Left renal pelvis (tissue), 4 donors: ENCODE results near the gene RBP3. TPM values are rescaled to one million over a fixed set of nuclear protein-coding genes. Genes with fewer than 3 reads are reported as not detected.

Experiments
- DNase-seq, 4 donors: peaks; one replicate each; pipeline ENCODE4 v3.0.0-alpha.2; 2013; ENCODE audit warnings: low read depth in 4 of 4, low spot score in 3 of 4
- polyA plus RNA-seq, 4 donors: library from polyadenylated mRNA; unstranded; fragments of 120-200 nt; gene quantifications; one replicate each; pipeline ENCODE4 v1.2.1, GENCODE V29; 2013; ENCODE audit not compliant: insufficient read length in 4 of 4

RBP3 gene
- polyA plus RNA-seq: under 1 TPM; 0.04 to 0.11 (median 0.08) TPM

DNA sequence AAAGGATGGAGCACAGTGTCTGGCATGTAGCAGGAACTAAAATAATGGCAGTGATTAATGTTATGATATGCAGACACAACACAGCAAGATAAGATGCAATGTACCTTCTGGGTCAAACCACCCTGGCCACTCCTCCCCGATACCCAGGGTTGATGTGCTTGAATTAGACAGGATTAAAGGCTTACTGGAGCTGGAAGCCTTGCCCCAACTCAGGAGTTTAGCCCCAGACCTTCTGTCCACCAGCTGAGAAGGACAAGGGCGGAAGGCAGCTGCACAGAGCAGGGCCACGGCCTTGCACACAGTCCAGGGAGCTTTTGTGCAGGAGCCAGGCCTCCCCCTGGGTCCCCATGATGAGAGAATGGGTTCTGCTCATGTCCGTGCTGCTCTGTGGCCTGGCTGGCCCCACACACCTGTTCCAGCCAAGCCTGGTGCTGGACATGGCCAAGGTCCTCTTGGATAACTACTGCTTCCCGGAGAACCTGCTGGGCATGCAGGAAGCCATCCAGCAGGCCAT is at the start of gene RBP3:
Gene RBP3, plus strand, starts transcription at position 226 of the 514 bp plus-strand sequence. Its CDS starts 122 bp downstream, at position 348.
- no peak for DNase-seq

DNA sequence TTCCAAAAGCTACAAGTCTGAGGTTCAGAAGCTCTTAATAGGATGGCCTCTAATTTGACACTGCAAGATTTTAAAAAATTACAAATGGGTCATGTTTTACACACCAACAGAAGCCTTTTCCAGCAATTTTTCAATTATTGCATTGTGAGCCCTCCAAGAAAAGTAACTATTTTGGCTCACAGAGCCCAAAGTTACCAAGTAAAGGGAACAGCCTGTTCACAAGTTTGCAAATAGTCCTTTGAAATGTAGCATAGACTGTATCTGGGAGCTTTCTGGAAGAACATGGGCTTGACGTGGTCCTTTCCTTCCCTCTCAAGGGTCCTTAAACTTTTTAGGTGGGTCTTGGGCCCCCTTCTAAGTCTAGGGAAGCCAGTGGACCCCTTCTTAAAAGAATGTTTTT is 49.4 kb upstream of the RBP3 start:
- DNase-seq: no peak

DNA sequence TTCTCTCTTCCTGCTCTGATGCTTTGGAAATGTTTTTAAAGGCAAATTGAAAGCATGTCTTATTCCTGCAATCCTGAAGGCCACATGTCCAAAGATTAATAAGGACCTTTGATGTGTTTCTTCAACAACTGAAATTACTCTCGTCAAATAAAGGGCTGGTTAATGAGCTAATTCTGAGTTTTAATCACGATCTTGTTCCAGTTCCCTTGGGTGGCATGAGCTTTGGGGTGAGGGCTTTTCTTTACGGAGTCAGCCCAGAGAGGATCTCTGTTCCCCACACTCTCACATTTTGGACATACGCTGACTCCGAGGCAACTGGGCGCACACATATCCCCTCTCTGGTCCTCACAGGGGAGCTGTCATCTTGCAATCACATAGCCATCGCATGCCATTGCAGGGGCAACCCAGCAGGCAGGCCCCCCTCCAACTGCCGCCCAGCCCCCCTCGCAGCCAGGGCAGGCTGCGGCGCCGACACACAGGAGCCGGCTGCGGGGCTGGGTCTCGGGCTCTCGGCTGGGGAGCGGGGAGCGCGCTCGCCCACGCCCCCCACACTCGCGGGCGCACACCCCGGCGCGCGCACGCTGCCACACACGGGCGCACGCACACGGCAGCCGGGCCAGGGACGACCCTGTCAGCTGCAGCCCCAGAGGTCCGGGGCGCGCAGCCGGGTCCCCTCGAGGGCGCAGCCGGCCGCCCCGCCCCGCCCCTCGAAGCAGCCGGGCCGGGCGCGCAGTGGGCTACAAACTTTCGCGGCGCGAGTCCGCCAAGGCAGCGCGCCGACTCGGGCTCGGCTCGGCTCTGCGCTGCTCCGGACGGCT is 48.3 kb upstream of the RBP3 start, which contains the start of gene GDF10:
Gene GDF10, plus strand, starts transcription at position 587 of the 818 bp plus-strand sequence. CDS start 455 bp downstream, outside the sequence.
- no peak for DNase-seq

DNA sequence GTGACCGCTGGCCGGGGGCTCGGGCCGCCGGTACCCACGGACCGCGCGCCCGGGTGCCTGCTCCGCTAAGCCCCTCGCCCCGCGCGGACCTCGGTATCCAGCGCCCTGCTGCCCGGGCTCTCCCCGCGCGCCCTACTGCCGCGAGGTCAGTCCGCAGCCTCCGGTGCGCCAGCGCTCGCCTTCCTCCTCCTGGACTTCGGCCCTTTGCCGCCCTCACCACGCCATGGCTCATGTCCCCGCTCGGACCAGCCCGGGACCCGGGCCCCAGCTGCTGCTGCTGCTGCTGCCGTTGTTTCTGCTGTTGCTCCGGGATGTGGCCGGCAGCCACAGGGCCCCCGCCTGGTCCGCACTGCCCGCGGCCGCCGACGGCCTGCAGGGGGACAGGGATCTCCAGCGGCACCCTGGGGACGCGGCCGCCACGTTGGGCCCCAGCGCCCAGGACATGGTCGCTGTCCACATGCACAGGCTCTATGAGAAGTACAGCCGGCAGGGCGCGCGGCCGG is 47.7 kb upstream of the RBP3 start:
- DNase-seq: no peak

DNA sequence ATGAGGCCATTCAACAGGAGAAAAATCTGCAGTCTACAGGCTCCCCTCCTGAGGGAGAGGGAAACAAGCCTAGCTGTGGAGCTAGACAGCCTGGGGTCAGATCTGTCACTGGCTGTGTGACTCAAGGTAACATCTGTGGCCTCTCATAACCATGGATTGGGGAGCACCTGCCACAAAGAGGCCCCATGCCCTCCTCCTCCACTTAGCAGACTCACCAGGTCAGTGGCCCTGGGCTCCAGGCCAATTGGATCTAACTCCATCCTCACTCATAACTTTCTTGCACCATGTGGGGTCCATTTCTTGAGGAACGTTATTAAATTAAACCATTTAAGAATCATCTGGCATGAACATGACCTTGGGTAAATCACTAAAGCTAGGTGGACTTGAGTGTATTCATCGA is 46.3 kb upstream of the RBP3 start:
- no peak for DNase-seq

DNA sequence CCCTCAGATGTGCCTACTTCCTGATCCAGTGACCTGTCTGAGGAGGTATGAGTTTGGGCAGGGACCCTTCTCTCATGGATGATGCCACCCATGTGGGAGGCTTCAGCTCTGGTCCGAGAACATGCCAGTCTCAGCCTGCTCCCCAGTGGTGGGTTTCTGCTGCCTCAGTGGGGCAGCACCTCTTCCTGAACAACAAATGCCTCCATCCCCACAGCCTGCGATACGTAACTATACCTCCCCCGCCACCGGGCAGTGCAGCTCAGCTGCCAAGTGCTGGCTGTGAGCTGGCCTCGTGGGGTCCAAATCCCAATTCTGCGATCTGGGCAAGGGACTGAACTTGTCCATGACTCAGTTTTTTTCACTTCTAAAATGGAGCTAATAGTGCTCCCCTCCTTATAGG is 45.1 kb upstream of the RBP3 start:
- DNase-seq: no peak

DNA sequence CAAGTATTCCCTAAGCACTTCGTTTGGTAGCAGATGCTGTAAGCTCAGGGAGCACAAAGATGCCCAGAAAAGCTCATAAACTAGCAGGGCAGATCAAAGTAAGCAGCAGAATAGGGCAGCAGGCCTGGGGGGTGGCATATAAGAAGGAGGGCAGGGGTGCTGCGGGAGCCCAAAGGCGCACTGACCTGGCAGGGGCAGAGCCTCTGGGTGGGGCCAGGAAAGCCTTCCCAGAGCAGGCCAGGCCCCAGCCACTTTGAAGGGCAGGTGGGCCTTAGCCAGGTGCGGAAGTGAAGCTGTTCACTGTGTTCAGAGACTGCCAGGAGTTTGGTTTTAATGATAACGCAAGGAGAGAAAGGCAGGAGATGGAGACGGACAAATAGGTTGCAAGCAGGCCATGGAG is 44.3 kb upstream of the RBP3 start:
- DNase-seq: no peak

DNA sequence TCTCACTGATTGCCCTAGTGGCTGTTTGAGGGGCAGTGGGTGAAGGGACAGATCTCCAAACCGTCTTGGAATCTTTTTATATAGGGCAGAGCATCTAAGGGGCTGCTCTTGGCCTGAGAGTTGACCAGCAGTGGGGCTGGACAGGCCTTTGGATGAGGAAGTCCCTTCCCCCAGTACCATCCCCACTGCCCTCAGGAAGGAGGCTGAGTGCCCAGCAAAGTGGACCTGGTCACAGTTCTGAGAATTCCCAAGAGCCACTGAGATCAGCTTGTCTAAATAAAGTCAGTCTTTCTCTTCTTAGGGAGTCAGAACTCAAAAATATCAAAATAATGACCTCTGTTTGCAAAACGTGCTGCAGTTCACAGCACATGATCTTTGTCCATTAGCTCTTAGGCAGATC is 42.6 kb upstream of the RBP3 start:
- DNase-seq: no peak

DNA sequence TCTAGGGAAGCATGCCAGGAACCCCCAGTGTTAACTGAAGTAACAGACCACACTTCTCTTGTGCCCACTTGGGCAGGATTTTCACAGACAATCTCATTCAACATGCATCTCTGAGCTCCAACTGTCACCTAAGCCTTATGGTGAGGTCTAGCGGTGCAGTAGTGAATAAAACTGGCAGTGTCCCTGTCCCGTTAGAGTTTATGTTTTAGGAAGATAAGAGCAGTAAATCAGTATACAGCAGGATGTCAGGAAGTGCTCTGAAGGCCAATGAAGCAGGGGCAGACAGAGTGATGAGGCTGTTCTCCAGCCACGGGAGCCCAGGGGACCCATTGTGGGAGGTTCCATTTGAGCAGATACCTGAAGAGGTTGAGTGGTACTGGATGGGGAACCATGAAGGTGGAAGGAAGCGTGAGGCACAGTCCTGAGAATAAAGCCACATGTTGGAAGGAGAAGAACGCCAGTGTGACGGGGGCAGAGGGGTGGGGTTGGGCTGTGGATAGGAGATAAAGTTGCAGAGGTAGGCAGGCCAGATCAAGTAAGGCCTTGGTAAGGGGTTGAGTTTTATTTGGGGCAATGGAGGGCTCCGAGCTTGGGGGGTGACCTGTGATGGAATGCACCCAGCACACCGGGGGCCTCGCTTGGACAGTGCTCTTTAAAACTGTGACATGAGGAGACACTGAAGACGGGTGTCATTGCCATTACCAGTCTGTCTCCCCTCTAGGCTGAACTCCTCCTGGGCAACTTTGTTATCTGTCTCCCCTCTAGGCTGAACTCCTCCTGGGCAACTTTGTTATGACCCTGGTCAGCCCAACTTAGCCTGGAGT is 41.6 kb upstream of the RBP3 start:
- no peak for DNase-seq

DNA sequence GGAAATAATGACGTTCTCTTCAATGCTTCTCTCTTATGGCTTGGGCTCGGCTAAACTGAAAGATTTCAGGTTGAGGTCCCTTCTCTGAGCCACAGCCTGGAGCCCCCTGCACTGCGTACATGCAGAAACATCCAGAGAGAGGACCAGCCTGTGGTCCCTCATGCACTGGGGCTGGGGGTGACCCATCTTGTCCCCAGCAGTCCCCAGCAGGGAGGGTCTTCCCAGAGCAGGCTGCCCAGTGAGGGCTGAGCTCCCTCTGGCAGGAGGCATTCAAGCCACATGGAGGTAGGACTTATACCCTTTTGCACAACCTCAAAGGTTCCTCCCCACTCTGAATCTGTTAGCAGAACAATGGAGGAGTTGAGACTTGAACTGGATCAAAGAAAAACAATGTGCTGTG is 40.8 kb upstream of the RBP3 start:
- no peak for DNase-seq

DNA sequence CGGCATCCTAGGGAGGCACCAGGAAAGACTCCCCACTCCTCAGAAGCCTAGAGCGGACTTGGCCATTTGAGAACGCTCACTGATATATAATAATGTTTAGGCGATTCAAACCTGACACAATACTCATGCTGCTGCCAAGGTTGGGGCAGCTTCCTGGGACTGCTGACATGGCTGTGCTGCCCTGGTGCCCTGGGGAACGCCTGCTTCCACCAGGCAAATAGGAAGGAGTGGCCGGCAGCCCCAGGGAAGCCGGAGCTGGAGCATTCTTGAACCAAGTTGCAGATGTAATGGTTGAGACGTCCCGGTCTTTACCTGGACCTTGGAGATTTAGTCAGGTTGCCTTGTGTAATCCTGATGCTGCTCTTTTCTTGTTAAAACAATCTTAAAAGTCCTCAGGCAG is 39.4 kb upstream of the RBP3 start:
- DNase-seq: no peak

DNA sequence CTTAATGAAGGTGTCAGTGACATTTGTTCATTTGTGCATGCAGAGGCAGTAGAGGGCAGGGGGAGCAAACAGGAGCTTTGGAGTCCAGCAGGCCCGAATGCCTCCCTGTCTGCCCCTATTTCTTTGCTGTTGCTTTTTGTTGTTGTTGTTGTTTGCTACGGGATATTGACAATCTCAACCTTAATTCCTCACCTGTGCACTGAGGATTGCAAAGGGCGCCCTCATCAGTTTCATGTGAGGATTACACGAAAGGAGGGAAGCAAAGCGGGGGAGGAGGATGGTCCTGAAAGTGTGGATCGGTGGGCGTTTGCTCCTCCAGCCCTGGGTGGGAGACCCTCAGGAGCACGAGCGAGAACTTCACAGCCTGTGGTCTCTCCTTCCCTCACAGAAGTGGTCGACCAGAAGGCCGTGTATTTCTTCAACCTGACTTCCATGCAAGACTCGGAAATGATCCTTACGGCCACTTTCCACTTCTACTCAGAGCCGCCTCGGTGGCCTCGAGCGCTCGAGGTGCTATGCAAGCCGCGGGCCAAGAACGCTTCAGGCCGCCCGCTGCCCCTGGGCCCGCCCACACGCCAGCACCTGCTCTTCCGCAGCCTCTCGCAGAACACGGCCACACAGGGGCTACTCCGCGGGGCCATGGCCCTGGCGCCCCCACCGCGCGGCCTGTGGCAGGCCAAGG is 38.6 kb upstream of the RBP3 start:
- no peak for DNase-seq

DNA sequence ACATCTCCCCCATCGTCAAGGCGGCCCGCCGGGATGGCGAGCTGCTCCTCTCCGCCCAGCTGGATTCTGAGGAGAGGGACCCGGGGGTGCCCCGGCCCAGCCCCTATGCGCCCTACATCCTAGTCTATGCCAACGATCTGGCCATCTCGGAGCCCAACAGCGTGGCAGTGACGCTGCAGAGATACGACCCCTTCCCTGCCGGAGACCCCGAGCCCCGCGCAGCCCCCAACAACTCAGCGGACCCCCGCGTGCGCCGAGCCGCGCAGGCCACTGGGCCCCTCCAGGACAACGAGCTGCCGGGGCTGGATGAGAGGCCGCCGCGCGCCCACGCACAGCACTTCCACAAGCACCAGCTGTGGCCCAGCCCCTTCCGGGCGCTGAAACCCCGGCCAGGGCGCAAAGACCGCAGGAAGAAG is 38.1 kb upstream of the RBP3 start:
- DNase-seq: no peak

DNA sequence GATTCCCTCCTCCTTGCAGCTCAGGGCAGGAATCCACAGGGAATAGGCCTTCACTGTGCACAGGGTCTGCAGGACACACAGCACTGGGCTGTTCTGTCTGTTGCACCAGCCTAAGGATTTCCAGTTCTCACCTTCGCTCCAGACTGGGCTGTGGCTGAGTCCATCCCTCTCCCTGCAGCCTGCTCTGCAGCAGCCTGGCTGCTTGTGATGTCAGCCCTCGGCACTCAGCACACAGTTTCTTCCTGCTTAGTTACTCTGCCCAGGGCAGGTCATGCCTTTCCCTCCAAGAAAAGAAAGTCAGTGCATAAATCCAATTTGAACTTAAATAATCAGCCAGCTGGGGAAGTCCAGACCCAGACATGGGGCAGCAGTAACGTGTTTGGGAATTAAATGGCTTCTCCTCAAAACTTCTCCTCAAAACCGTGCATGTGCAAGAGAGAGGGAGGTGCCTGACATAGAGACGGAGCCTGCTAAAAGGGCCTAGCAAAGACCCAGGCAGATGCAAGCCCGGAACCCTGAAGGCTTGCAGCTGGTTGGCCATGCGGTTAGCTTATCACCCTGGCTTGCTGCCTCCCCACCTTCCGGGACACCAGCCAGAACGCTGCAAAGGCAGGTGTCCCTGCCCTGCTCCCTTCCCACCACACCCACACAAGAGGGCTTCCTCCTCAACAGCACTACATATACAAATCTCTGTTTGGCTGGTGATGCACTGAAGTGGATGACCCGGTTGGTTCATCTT is 36.8 kb upstream of the RBP3 start:
- no peak for DNase-seq

DNA sequence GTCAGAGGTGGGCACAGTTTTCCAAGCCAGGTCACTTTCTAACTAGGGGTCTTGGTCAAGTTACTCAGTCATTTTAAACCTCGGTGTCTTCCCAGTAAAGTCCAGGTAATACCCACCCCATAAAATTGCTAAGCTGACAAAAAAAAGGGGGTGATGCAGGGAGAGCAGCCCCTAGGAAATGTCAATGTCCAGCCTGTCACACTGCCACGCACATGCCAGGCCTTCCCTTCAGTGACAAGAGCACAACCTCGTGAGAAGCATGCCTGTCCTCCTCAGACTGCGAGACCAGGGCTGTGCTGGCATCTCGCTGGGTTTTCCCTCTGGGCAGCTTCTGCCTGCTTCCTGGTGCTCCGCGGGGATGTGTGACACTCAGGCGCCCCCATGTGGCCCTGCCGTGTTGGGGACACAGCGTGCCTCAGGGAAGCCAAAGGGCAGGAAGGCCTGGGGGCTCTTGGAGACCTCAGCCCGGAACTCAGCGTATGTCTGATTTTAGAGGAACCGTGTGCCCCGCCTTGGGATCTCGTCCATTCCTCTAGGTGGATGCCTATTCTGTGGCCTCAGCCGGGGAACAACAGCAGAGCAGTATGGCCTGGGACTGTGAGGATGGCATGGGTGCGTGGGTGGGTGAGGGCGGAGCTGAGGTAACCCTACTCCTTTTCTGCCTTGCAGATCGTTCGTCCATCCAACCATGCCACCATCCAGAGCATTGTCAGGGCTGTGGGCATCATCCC is 36.1 kb upstream of the RBP3 start:
- peak in 2 of 4 donors; percentile 46 to 51 for DNase-seq

DNA sequence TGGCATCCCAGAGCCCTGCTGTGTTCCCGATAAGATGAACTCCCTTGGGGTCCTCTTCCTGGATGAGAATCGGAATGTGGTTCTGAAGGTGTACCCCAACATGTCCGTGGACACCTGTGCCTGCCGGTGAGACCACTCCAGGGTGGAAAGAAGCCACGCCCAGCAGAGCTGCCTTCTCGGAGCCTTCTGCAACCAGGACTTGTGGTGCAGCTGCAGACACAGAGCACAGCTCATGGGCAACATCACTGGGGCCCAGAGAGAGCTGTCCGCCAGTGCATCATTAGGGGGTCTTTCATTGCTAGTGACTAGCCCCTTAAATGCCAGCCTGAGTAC is 35.5 kb upstream of the RBP3 start:
- DNase-seq: no peak

DNA sequence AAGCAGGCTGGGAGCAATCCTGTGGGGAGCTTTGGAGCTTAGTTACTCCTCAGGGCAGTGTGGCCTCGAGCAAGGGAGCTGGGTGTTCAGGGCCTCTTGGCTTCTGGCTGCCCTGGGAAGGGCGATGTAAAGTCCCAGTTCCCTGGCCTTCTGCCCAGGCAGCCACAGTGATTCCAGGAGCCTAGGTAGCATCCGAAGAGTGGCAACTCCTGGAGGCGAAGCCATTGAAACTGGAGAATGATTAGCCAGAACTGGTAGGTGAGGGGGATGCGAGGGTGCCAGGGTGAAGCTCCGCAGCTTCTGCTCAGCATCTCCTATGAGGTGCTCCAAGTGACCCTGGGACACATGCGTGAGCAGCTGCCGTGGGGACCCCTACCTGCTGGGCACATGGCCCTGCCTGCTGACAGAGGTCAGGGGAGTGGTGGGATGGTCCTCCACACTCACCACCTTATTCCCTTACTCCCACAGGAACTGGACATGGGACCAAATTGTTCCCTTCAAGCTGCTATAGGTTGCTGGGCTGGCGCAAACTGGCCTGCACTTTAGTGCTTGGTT is 33.7 kb upstream of the RBP3 start:
- DNase-seq: no peak

DNA sequence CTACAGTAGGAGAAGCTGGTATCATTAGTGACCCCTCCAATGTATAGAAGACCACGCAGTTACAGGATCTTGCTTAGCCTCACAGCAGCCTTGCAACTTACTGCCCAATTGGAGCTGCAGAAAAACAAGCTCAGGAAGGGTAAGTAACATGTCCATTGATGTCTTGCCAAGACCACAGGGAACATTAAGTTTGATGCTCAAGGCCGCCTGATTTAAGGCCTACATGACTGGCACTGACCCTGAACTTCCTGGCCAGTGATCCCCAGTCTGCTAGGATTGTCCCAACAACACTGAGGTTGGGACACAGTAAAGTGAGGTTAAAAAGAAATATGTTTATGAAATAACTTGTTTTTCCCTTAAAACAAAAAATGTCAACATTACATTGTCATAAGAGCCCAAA is 32.7 kb upstream of the RBP3 start:
- no peak for DNase-seq

DNA sequence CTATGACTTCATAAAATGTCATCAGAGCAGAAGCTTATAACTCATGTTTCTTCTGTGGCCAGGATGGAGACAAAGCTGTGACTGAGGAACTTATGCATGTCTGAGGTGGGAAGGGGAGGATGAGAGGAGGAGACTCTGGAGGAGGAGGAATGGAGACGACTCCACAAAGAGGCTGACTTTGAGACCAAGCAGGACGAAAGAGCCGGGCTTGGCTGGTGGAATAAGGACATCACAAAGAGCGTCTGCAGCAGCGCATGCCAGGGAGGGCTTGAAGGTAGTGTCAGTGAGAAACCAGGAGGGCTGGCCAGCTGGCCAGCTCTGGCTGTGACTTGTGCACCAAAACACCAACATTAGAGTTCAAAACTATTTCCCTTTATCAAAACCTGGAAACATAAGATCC is 32.0 kb upstream of the RBP3 start:
- no peak for DNase-seq
